CD14-positive monocyte (primary cell): Measurements from ENCODE around the gene TGM4. TPM values are rescaled to one million over a fixed set of nuclear protein-coding genes. Genes with fewer than 3 reads are reported as not detected.

Experiments
- DNase-seq, 3 donors: peaks; one replicate each; pipeline ENCODE4 v3.0.0-alpha.2; 2011 to 2022
- H2AFZ ChIP-seq: 2 replicates; pipeline ENCODE4 v1.6.0; 2012; ENCODE audit warnings: mild to moderate bottlenecking, low read depth, low read length, inconsistent platforms; ENCODE audit not compliant: insufficient read depth, poor library complexity, severe bottlenecking
- H3K27ac ChIP-seq, 2 donors: 1 replicate in 1 of 2; 2 replicates in 1 of 2; pipeline ENCODE4 v1.5.1; 2012 to 2013; ENCODE audit warnings: low read length in 2 of 2, control low read depth in 1 of 2, inconsistent platforms in 1 of 2, low read depth in 1 of 2, mild to moderate bottlenecking in 1 of 2
- H3K27me3 ChIP-seq, 2 donors: one replicate each; pipeline versions ENCODE4 v1.6.0 to v1.6.1; 2011 to 2013; ENCODE audit warnings: low read length in 2 of 2; ENCODE audit not compliant: control insufficient read depth in 2 of 2, insufficient read depth in 2 of 2
- H3K36me3 ChIP-seq, 2 donors: replicated peaks in 1 of 2; 1 replicate in 1 of 2; 2 replicates in 1 of 2; pipeline versions ENCODE4 v1.5.1 to v1.6.1; 2012 to 2013; ENCODE audit warnings: low read length in 2 of 2, control low read depth in 1 of 2, inconsistent platforms in 1 of 2, mild to moderate bottlenecking in 1 of 2; ENCODE audit not compliant: insufficient read depth in 2 of 2, control insufficient read depth in 1 of 2
- H3K4me1 ChIP-seq, 2 donors: 1 replicate in 1 of 2; 2 replicates in 1 of 2; pipeline versions ENCODE4 v1.5.1 to v1.6.1; 2012 to 2013; ENCODE audit warnings: low read length in 2 of 2, control low read depth in 1 of 2, inconsistent platforms in 1 of 2, mild to moderate bottlenecking in 1 of 2, moderate library complexity in 1 of 2; ENCODE audit not compliant: insufficient read depth in 2 of 2, control insufficient read depth in 1 of 2
- H3K4me2 ChIP-seq: replicated peaks from 2 replicates; pipeline ENCODE3; 2012; ENCODE audit warnings: low read length, moderate library complexity, mild to moderate bottlenecking; ENCODE audit not compliant: poor library complexity, severe bottlenecking; ENCODE audit errors: extremely low read depth
- H3K4me3 ChIP-seq, 3 experiments: fragments of 200-600 bp in 1 of 3; sonication (generic) in 1 of 3; replicated peaks in 1 of 3; 1 replicate in 2 of 3; 2 replicates in 1 of 3; pipeline ENCODE4 v1.5.1; 2011 to 2013; ENCODE audit warnings: low read length in 3 of 3, mild to moderate bottlenecking in 3 of 3, control low read depth in 2 of 3, low read depth in 2 of 3, inconsistent platforms in 1 of 3, moderate library complexity in 1 of 3
- H3K79me2 ChIP-seq: 2 replicates; pipeline ENCODE4 v1.6.0; 2012; ENCODE audit warnings: mild to moderate bottlenecking, control low read depth, inconsistent platforms, low read length, moderate library complexity; ENCODE audit not compliant: insufficient read depth
- H3K9ac ChIP-seq: 2 replicates; pipeline ENCODE4 v1.6.0; 2017; ENCODE audit warnings: low read length, mild to moderate bottlenecking; ENCODE audit not compliant: insufficient read depth, poor library complexity, severe bottlenecking
- H3K9me3 ChIP-seq, 2 donors: replicated peaks in 1 of 2; 1 replicate in 1 of 2; 2 replicates in 1 of 2; pipeline versions ENCODE4 v1.5.1 to v1.6.1; 2012 to 2013; ENCODE audit warnings: low read length in 2 of 2, control low read depth in 1 of 2; ENCODE audit not compliant: control insufficient read depth in 1 of 2, insufficient read depth in 1 of 2
- H4K20me1 ChIP-seq: 2 replicates; pipeline ENCODE4 v1.6.0; 2012; ENCODE audit warnings: mild to moderate bottlenecking, low read length, control low read depth, moderate library complexity; ENCODE audit not compliant: insufficient read depth
- H3K27ac Mint-ChIP-seq, 7 donors: one replicate each; pipeline ENCODE4 v1.8.0; 2020; ENCODE audit warnings: mild to moderate bottlenecking in 7 of 7, mixed read lengths in 7 of 7, moderate library complexity in 6 of 7, inconsistent platforms in 2 of 7
- H3K27me3 Mint-ChIP-seq, 3 donors: one replicate each; pipeline ENCODE4 v1.8.0; 2021 to 2022; ENCODE audit warnings: low read depth in 3 of 3, mild to moderate bottlenecking in 3 of 3, mixed read lengths in 3 of 3, moderate library complexity in 3 of 3, inconsistent platforms in 1 of 3
- H3K36me3 Mint-ChIP-seq, 2 donors: one replicate each; pipeline ENCODE4 v1.8.0; 2020; ENCODE audit warnings: mixed read lengths in 2 of 2, inconsistent platforms in 1 of 2, mild to moderate bottlenecking in 1 of 2
- H3K4me1 Mint-ChIP-seq: one replicate; pipeline ENCODE4 v1.8.0; 2020; ENCODE audit warnings: mild to moderate bottlenecking, mixed read lengths
- H3K4me3 Mint-ChIP-seq, 2 donors: one replicate each; pipeline ENCODE4 v1.8.0; 2020; ENCODE audit warnings: mild to moderate bottlenecking in 2 of 2, mixed read lengths in 2 of 2, moderate library complexity in 1 of 2
- H3K9me3 Mint-ChIP-seq, 7 donors: one replicate each; pipeline ENCODE4 v1.8.0; 2020 to 2022; ENCODE audit warnings: mixed read lengths in 7 of 7, mild to moderate bottlenecking in 6 of 7, moderate library complexity in 6 of 7, inconsistent platforms in 2 of 7
- CTCF ChIP-seq: fragments of 200-600 bp; IDR thresholded peaks from one replicate; pipeline ENCODE4 v1.8.0; 2022; ENCODE audit warnings: antibody characterized with exemption, mild to moderate bottlenecking
- WGBS: methylation state at CpG from one replicate; pipeline ENCODE4 v1.1.5; 2013; ENCODE audit warnings: missing lambda C conversion rate; ENCODE audit not compliant: insufficient coverage; 5-methylcytosine and 5-hydroxymethylcytosine counted together
- intact Hi-C, 2 donors: fragments of 100-400 bp; cut with micrococcal nuclease; formaldehyde crosslinking; loops; one replicate each; pipeline versions ENCODE4 v1.15.0 to v1.15.1; 2023
- polyA plus RNA-seq, 3 donors: library from polyadenylated mRNA; depleted of rRNA in 1 of 3; unstranded in 2 of 3; stranded (reverse) in 1 of 3; fragments of 300-500 nt in 2 of 3; fragments of >200 nt in 1 of 3; fragmentation: Illumina TruSeq in 2 of 3; gene quantifications; 1 replicate in 2 of 3; 2 replicates in 1 of 3; pipeline ENCODE4 v1.2.3, GENCODE V29; 2012 to 2021

The TGM4 gene
- polyA plus RNA-seq, 3 donors, result 0.04 TPM; not detected in 2

GRCh38 chr3:44827196-44827595 lies 47.2 kb upstream of the TGM4 start:
- DNase-seq, result no peak
- no peaks in the 10 kb centered on the region for H3K9me3 ChIP-seq
- TF ChIP-seq CTCF, result no peak
- Mint-ChIP-seq H3K27ac (no peak overlapping the region), H3K27me3 (peaks cover 0 to 2% (median 0%) of the 10 kb centered on the region in 3 donors), H3K36me3 (peaks cover 58 to 87% of the 10 kb centered on the region in 2 donors), H3K4me1 (no peaks in the 10 kb centered on the region), H3K4me3 (no peak overlapping the region), H3K9me3 (peaks cover 0 to 1% (median 0%) of the 10 kb centered on the region in 7 donors)
- no CpG with 5 or more reads among the region's 3 CpGs for WGBS
- no peaks in the 10 kb centered on the region for H3K4me1 ChIP-seq
- H4K20me1 ChIP-seq, result no peaks in the 10 kb centered on the region
- H3K4me2 ChIP-seq, result no peak overlapping the region
- H3K36me3 ChIP-seq, result peaks cover 50 to 79% of the 10 kb centered on the region in 2 donors
- no peak overlapping the region for H3K4me3 ChIP-seq
- H3K79me2 ChIP-seq, result no peaks in the 10 kb centered on the region
- no peak overlapping the region for H2AFZ ChIP-seq
- no peak overlapping the region for H3K27ac ChIP-seq
- intact Hi-C loops, result no loop called here
- H3K27me3 ChIP-seq, result no peaks in the 10 kb centered on the region
- no peak overlapping the region for H3K9ac ChIP-seq

DNA sequence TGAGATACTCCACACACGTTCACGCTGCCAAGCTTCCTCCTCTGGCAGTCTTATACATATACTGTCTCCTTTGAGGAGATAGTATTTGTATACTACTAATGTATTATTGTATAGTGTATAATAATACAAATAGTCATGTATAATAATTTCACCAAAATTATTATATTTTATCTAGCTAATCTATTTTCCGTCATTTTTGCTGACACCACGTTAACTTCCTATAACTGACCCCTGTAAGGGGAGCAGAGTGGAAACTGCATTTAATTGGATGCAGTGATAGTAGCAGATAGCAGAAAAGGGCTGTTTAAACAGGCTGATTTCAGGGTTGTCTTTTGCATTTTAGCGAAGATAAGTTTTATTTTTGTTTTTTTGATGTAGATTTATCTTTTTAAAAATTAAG lies 43.2 kb upstream of the TGM4 start:
- H3K36me3 Mint-ChIP-seq, result peaks cover 55 to 90% of the 10 kb centered on the region in 2 donors
- no peak overlapping the region for H3K27ac ChIP-seq
- intact Hi-C loops, result no loop called here
- peaks cover 10 to 15% of the 10 kb centered on the region in 2 donors for H3K9me3 ChIP-seq
- no peak overlapping the region for H3K4me3 Mint-ChIP-seq
- DNase-seq, result no peak
- no peak overlapping the region for H3K27ac Mint-ChIP-seq
- H3K79me2 ChIP-seq, result no peaks in the 10 kb centered on the region
- peaks cover 62 to 84% of the 10 kb centered on the region in 2 donors for H3K36me3 ChIP-seq
- no peaks in the 10 kb centered on the region for H3K27me3 ChIP-seq
- no peak overlapping the region for H3K9ac ChIP-seq
- no peaks in the 10 kb centered on the region for H4K20me1 ChIP-seq
- H3K27me3 Mint-ChIP-seq, result peaks cover 0 to 2% (median 0%) of the 10 kb centered on the region in 3 donors
- no peak overlapping the region for H3K4me3 ChIP-seq
- H3K9me3 Mint-ChIP-seq, result peaks cover 5 to 14% (median 12%) of the 10 kb centered on the region in 7 donors
- no peaks in the 10 kb centered on the region for H3K4me1 ChIP-seq
- no peak for TF ChIP-seq CTCF
- H2AFZ ChIP-seq, result no peak overlapping the region
- WGBS, result no CpG with 5 or more reads among the region's 5 CpGs
- no peak overlapping the region for H3K4me2 ChIP-seq
- H3K4me1 Mint-ChIP-seq, result no peaks in the 10 kb centered on the region
